SHP77 treated with DMSO at 0.1 percent for 48 hours (cell line): ENCODE results near the gene FBXL5.

Experiments used
- DNase-seq: peaks from one replicate; lab custom pipeline; 2025; lab: John Stamatoyannopoulos, UW

Gene FBXL5

DNA sequence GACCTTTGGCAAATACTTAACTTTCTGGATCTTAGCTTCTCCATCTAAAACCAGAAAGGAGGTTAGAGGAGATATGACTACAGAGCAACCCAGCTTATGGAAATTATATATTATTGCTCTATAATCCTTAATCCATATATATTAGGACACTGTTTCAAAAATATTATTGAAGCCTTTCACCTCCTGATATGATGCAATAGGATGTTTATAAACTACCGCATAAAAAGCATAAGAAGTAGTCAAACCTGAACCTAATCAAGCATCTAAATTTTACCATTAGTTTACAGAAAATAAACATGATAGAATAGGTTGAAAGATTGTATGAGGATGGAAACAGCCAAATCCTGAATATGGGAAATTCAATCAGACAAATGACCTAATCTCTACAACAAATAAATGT, 20.9 kb upstream of the FBXL5 start:
- no peak for DNase-seq

DNA sequence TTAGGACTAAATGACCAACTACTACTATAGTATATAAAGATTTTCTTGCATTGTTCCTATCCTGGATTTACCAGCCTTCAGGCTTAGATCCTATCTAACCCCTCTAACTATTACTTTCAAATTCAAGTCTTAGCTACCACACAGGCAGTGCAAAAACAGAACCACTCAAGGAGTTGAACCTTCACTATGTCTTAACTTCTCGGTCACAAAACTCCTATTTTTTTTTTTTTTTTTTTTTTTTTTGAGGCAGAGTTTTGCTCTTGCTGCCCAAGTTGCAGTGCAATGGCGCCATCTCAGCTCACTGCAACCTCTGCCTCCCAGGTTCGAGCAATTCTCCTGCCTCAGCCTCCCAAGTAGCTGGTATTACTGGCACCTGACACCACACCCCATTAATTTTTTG, 20.2 kb upstream of the FBXL5 start:
- no peak for DNase-seq

DNA sequence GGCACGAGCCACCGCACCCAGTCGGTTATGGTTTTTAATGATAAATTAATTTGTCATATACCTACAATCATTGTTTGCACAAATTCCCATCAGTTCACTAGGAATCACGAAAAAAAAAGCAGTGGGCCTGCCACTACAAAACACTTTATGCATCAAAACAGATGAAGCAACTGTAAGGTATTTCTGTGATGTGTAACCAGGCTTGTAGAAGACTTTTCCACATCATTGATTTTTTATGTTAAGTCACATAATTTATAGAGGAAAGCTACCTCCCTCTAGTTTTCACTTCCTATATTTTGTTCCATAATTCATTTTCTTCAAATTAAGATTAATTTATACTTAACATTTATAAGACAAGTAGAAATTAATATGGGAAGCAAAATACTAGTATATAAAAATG, 19.8 kb upstream of the FBXL5 start:
- no peak for DNase-seq

DNA sequence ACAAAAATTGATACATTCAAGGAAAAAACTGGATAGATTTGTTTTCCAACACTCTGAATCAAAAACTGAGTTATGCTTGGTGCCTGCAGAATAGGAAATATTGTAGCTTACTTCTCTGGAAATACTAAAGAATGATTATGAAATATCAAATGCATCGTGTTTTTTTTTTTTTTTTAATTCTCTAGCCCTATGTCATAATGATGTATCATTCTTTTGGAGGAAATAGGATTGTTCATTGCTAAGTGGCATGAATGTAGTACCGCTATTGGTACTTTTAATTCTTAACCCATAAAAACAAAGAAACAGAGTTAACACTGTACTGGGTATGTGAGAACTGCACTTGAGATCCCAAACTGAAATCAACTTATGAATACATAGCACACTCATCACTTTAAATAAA, 18.9 kb upstream of the FBXL5 start:
- no peak for DNase-seq

DNA sequence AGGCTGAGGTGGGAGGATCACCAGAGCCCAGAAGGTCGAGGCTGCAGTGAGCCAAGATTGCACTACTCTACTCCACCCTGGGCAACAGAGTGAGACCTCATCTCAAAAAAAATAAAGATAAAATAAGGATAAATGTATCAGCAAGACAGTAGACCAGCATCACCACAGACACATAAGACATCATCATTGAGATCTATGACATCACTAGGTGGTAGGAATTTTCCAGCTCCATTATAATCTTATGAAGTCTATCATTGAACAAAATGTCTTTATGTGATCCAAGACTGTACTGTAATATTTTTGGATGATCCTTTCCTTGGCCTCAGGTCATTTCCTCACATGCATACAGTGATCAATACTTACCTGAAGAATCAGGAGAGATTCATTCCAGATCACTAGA, 18.2 kb upstream of the FBXL5 start:
- DNase-seq = no peak

DNA sequence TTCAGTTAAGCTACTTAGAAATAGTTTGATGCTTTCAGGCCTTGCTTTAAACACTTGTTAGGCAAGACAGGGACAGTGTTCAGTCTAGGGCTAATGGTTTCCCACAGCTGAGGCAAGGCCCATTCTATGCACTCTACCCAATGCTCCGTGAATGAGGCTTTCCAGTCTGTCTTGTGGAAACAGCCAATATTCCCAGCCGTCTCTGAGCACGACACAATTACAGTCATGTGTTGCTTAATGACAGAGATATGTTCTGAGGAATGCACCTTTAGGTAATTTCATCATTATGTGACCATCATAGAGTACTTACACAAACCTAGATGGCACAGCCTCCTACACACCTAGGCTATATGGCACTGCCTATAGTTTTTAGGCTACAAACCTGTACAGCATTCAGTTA, 16.9 kb upstream of the FBXL5 start:
- no peak for DNase-seq

DNA sequence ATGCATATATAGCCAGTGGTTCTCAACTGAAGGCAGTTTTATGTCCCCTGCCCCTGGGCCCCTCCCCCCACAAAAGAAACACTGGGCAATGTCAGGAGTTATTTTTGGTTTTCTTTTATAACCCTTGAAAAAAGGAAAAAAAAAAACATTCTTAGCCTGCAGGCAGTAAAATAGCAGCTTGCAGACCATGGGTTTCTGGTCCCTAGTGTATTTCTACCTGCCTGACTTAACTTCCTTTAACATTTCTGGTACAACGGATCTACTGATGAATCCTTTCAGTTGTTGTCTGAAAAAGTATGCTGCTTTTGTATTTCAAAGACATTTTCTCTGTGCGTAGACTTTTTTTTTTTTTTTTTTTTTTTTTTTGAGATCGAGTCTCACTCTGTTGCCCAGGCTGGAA, 15.4 kb upstream of the FBXL5 start:
- DNase-seq = no peak

DNA sequence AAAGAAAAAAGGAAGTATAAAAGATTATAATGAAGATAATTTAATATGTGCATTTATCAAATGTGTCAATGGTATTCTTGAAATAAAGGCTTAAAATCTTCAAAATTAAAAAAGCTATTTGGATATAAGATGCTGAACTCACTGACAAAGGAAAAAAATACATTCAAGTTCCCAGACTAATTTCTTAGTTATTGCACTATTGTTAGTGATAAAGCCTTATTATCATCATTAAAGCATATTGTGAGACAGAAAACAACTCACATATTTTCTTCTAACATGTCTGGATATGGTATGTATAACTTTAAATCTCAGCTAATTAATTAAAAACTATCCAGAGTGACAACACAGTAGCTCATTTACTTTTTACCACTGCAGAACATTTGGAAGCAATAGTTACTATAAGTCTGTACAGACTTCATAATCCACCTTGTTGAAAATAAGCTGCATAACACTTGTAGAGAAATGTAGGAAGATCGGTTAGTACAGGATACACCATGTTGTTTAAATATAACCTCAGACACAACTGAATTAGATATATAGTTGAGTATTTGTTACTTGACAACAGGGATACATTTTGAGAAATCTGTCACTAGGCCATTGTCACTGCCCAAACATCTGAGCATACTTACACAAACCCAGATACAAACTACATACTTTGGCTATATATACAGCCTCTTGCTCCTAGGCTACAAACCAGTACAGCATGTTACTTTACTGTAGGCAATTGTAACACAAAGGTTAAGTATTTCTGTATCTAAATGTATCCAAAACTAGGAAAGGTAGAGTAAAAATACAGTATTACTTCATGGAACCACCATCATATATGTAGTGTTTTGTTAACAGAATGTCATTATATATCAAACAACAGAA, 13.6 kb upstream of the FBXL5 start:
- DNase-seq = no peak

DNA sequence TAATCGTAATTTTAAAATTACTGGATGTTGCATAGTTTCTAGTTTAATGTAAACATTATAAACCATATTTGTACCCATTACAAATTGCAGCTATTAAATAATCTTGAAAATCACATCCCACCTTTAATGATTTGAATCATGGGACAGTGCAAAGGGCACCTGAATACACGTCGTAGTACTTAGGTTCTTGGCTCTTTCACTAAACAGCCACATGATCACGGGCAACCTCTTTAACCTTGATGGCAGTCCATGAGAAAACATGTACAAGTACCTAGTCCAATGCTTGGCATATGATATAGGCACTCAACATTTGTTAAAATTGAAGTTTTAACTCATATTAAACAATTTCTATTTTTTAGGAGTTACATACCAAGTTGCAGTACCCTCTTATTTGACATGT, 11.8 kb upstream of the FBXL5 start:
- no peak for DNase-seq

DNA sequence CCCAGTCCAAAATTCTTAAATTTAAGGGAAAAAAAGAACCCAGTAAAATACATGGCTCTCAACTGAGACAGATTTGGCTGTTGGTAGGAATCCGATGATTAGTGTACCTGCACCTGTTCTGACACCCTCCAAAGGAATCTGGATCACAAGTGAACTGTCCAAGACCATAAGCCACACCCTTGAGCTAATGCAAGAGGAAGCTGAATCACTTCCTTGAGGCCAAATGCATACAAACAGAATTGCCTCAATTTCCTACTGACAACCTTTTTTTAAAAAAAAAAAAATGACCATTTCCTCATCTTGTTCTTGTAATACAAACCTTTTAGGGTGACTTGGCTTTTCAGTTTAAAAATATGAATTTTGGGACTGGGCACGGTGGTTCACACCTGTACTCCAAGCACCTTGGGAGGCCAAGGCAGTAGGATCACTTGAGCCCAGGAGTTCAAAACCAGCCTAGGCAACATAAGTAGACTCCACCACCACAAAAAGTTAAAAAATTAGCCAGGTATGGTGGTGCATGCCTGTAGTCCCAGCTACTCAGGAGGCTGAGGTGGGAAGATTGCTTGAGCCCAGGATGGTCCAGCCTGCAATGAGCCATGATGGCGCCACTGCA, 10.7 kb upstream of the FBXL5 start:
- DNase-seq = no peak

DNA sequence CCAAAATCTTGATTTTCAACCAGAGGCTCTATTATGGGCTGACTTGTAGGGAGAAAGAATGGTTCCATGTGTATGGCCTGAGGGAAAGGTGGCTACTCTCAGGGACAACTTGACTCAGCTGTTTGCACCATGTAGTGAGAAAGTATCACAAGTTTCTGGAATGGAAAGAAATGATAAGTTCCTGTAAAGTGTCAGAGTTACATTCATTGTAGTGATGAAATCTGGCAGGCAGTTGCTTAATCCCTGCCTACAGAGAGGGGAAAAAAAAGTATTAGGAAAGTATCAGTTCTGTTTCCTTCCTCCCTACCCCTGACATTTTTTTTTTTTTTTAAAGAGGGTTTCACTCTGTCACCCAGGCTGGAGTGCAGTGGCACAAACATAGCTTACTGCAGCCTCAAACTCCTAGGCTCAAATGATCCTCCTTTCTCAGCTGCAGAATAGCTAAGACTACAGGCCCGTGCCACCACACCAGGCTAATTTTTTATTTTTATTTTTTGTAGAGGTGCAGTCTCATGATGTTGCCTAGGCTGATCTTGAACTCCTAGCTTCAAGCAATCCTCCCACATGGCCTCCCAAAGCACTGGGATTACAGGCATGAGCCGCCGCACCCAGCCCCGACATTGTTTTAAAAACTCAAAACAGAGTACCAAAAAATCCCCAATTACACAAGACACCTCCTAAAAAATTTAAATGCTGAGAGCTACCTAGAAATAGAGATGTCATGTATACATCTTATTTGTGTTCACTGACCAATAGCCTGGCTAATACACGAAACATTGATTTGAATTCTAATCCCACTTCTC, 4.8 kb upstream of the FBXL5 start:
- no peak for DNase-seq

DNA sequence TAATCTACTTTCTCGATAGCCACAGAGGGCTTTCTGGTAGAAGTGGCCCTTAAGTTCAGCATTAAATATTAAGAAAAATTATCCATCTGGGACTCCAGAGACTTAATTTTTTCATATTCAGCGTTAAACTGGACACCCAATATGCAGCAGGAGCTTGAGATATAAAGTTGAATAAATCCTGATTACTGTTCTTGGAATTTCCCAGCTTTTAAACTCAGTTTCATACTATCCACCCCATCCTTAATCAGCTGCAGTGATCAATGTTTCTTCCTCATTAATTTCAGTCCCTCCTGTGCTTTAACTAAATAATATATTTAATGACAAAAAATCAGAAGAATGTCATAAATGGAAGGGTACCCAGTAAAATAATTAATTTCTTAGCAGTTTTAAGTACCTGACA, 3.6 kb upstream of the FBXL5 start:
- no peak for DNase-seq

DNA sequence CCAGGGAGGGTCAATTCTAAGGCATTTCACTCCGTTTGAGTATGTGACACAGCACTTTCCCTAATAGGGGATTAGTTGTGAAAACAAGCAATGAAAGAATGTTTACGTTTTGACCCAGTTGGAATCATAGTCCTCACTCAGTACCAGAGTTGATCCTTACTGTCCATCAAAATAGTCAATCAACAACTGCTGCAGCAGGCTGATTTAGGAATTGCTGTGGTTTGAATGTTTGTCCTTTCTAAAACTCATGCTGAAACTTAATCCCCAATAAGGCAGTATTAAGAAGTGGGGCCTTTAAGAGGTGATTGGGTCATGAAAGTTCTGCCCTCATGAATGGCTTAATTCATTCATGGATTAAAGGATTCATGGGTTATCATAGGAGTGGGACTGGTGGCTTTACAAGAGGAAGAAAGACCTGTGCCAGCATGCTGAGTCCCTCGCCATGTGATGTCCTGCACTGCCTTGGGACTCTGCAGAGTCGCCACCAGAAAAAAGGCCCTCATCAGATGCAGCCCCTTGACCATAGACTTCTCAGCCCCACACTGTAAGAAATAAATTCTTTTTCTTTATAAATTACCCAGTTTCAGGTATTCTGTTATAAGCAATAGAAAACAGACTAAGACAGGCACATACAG, 3.1 kb upstream of the FBXL5 start:
- DNase-seq = no peak

DNA sequence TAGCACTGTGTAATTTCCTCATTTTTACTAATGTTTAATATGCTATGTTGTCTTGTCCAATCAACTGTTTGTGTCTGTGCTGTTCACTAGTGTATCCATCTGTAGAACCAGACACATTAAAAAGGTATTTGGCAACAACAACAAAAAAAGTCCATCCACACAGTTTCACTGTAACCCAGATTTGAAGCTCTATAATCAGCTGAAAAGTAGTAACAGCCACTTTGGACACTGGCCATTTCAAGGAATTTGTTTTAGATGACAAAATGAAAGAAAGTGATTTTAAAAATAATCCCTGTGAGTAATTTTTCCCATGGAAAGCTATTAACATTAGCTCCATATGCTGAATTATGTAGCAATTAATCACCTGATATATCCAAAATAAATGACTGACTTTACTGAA, 2.2 kb upstream of the FBXL5 start:
- DNase-seq = no peak

DNA sequence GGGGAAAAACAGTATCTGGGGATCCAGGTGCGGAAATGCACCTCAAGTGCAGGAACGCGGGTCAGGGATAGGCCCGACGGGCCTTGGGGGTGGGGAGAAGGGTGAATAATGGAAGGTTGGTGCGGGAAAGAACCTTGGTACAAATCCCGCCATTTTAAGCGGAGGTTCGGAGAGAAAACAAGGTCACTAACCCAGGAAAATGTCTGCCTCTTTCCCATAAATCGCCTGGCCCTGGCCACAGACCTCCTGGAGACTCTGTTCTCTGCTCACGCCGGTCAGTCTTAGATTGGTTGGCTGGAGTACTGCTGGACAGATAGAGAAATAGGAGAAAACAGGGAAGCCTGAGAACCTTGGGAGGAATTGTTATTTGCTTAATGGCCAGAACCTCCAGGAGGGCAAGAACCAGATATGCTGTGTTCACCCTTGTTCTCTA, 897 bp upstream of the FBXL5 start:
- DNase-seq = no peak

DNA sequence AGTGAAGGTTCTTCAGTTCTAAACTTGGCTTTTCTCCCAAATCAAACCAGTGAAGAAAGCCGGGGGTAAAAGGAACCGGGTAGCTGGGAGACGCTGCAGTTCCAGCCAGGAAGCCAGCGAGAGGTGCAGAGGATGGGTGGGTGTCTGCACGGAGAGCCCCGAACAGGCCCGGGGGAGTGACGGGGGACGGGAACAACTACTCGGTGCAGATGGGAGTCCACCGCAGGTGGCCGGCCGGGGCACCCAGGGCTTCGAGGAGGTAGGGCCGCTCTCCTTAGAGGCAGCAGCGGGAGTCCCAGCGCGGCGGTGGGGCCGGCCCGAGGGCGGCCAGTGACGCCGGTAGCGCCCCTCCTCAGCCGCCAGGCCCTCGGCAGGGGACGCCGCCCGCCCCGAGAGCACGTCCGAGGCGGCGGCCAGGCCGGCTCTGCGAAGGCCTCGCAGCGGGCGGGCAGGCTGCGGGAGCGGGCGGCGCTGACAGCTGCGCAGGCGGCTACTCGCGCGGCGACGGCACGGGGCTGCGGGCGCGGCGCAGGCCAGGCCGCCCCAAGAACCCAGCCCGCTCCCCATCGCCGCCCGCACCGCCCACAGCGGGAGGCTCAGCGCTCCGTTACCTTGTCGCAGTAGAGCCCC, 449 bp downstream of the FBXL5 start:
- DNase-seq = no peak

DNA sequence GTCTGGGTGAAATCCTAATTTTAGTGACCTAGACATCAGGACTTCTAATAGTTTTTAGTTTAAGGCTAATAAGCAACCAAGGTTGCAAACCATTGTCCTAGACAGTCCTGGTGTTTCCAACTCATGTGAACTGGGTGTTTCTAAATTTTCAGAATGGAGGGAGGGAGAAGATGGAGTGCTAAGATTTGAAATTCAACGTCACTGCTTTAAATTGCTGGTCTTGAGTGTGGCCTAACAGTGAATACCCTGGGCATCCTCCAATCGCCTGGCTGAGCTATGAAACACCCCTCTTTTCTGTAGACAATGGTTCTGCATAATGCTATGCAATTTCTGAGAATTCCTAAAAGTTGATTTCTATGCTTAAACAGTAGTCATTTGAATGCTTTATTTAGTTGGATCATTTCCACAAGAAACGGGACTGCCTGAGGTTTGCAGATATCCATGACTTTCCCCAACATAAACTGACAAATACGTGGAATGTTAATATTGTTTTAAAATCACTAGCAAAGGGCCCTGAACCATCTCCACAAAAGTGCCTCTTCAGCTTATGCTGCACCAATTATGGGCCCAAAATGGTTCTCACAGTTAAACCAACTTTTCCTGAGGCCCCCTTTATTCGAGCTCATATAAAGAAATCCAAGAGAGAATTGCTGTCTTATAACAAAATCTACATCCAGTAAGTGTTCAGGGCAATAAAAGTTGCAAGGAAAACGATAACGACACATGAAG, 1.1 kb downstream of the FBXL5 start:
- DNase-seq = no peak

DNA sequence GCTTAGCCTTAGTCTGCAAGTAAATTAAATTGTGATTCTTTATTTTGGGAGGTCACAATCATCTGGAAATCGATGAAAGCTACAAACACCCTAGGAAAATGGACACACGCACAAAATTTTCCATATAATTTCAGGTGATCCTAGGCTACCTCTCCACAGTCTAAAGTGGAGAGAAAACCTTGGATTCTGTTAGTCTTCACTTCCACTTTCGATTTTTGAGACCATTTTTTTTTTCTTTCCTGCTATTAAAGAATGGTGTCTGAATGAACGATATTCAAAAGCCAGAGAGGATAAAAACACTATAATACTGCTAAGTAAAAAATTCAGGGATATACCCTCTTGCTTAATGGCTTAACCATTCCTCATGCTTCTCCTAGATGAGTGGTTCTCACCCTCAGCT, 1.7 kb downstream of the FBXL5 start:
- no peak for DNase-seq

DNA sequence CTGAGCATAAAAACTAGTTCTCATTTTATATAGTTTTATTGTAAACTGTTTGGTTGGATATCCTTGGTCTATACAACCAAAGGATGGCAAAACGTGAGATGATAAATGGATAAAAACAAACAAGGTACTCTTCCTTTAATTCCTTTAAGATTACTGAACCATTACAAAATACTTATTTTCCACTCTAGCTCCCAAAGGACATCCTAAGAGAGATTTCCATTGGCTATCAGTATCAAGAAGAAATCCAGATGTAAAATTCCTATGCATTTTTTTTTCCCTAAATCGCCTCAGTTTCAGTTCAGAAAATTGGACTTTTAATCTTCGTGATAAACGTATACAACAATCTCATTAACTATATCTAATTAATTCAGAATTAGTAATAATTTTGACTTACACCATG, 2.3 kb downstream of the FBXL5 start:
- DNase-seq = no peak

DNA sequence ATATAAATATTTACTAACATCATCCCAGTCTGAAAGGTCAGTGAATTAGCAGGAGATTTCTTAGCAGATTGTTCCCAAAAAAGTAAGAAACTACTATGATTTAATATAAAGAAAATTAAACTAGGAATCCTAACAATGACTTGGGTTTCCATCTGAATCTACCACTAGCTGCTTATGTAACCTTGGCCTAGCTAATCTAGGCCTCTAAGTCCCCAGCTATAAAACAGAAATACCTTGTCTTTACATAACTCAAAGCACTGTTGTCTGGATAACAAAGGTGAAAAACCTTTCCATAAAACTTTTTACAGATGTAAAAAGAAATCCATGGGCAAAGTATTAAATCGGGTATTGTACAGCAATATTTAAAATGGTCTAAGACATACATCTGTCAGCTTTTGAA, 3.0 kb downstream of the FBXL5 start:
- DNase-seq = no peak

DNA sequence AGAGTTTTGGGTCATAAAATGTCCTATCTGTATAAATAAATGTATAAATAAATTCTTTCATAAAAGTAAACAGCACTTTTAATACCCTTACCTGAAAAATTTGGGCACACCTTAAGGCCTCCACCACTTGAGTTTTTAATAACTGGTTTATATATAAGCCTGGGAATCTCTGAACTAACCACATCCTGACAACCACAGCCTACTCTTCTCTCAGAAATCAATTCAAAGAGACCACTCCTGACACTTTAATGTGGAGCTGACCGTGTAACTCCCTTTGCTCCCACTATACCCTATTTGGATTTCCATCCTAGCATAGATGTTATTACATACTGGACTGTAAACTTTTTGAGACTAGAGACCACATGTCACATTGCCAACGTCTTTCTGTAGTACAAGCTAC, 3.5 kb downstream of the FBXL5 start:
- DNase-seq = no peak
